GM10847 (cell line): Measurements from ENCODE around the gene LRRC56.

ENCODE experiments used
- POLR2A ChIP-seq: IDR thresholded peaks from 2 replicates; pipeline ENCODE4 v1.6.1; 2011; ENCODE audit not compliant: insufficient read length; ENCODE audit errors: extremely low read depth

Gene LRRC56

DNA sequence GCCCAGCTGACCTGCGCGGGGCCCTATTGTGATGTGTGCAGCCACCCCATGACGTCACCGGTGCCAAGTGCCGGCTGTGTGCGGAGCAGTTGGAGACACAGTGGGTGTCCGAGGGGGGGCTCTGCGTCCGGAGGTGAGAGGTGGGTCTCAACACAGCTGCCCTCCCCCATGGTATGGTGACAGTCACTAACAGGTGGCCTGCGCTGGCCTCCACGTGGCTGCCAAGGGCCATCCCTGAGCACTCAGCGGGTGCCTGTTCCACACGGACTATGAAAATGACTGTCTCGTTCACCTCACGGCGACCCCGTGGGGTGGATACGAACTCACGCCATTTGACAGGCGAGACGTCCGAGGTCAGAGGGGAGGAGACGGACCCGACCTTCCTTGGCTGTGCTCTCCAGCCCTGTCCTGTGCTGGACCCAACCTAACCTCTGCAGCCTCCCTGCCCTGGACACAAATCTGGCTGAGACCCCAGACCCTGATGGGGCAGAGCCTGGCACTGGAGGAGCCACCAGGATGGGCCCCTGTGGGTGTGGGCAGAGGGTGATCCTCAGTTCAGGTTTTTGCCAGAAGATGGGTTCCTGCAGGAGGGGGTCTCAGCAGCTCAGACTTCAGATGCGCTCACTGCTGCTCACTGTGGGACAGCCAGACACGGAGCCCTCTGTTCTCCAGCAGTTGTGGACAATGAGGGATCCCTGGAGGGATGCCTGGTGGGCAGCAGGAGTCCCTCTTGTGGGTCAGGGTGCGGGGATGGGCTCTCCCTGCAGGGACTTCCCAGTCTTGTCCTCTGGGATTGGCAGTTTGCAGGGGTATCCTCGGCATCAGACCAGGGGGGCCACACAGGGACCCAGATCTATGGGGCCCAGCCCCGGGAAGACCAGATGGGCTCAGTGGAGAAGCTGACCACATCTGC, 8.3 kb upstream of the LRRC56 start:
- no peak for TF ChIP-seq POLR2A

DNA sequence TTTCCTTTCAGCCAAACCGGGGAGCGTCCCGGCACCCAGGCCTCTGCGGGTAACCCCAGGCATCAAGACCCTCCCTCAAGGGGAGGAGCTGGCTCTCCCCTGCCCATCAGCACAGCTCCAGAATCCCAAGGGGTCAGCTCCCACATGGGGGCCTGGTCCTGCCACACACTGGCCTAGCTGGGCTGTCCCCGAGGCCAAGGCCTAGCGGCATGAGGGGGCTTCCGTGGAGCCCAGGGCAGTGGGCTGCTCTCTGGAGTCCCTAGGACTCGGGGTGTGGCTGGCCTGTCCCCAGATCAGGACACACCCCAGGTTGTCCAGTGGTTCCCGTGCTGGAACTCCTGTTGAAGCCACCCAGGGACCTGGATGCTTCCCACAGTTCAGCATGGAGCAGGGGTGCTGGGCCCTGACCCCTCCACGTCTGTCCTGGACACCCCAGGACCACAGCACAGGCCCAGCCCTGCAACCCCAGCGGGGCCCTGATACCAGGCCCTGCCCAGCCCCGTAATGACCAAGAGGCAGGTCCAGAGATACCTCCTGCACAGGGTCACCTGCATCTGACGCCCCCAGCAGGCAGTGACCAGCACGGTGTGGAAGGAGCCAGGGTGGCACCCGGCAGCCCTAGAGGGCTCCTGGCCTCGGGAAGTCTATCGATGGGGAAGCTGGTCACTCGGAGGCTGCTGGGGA, 7.5 kb upstream of the LRRC56 start:
- TF ChIP-seq POLR2A, result no peak

- no peak for TF ChIP-seq POLR2A
Measured at GRCh38 chr11:530960-531831, 6.1 kb upstream of the LRRC56 start.

GRCh38 chr11:531919-532526, 5.3 kb upstream of the LRRC56 start:
- TF ChIP-seq POLR2A, result no peak

- TF ChIP-seq POLR2A, result no peak
Measured at GRCh38 chr11:532527-532985, 4.8 kb upstream of the LRRC56 start.

DNA sequence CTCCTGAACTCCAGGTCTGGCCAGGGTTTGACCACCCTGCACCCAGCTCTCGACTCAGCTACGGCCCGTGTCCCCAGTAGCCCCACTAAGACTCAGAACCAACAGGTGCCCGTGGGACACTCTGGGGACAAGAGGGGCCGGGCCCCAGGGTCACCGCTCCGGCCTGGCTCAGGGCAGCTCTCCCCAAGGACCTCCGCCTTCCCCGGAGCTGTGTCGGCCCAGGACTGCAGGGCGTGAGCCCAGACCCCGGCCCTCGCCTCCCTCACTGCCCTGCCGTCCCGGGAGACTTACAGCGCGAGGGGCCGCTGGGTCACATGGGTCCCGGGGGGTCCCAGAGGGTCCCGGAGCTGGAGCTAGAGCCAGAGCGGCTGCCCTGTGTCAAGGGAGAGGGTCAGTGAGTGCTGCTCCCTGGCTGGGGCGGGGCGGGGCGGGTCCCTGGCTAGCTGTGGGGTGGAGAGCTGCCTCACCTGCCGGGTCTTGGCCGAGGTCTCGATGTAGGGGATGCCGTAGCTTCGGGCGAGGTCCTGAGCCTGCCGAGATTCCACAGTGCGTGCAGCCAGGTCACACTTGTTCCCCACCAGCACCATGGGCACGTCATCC, 4.2 kb upstream of the LRRC56 start:
- no peak for TF ChIP-seq POLR2A

DNA sequence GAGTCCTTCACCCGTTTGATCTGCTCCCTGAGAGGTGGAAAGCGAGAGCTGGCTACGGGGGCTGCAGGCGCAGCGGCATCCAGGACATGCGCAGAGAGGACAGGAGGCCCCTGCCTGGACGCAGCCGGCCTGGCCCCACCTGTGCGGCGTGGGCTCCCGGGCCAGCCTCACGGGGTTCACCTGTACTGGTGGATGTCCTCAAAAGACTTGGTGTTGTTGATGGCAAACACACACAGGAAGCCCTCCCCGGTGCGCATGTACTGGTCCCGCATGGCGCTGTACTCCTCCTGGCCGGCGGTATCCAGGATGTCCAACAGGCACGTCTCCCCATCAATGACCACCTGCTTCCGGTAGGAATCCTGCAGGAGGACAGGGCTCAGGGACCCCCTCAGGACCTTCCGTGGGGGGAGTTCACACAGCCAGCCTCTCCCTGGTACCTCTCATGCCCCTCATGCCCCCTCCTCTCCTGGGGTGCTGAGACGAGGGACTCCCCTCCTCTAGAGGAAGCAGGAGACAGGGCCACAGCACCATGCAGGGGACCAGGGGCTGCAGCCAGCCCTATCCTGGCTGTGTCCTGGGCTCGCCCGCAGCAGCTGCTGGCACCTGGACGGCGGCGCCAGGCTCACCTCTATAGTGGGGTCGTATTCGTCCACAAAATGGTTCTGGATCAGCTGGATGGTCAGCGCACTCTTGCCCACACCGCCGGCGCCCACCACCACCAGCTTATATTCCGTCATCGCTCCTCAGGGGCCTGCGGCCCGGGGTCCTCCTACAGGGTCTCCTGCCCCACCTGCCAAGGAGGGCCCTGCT, 3.5 kb upstream of the LRRC56 start:
- TF ChIP-seq POLR2A, result no peak

DNA sequence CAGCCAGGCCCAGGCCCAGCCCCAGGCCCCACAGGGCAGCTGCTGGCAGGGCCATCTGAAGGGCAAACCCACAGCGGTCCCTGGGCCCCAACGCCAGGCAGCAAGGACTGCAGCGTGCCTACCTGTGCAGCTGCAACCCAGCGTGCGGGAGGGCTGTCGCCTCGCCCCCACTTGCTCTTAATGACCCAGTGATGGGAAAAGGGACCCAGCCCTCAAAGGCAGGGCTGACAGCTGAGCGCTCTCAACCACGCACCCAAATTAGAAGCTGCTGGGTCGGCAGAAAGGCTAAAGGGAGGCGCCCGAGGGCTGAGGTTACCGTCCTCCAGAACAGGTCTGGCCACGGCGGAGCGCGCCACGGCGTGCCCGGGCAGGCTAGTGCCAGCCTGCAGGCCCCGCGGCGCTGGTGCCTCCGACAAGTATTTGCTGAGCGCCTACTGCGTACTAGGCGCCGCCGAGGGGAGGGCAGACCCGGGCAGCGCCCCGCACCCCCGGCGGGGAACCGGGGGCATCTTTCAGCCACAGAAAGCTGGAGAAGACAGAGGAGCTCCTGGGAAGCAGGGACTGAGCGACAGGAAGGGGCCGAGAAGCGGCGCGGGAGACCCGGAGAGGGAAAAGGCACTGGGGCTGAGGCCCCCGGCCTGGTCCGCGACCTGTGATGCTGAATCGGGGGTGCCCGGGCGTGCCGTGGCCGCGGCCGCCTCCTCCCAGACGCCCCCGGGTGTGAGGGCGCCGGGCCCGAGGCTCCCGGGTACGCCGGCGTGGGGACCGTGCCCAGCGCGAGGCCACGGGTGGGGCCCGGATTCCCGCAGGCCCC, 2.7 kb upstream of the LRRC56 start:
- TF ChIP-seq POLR2A, result no peak

DNA sequence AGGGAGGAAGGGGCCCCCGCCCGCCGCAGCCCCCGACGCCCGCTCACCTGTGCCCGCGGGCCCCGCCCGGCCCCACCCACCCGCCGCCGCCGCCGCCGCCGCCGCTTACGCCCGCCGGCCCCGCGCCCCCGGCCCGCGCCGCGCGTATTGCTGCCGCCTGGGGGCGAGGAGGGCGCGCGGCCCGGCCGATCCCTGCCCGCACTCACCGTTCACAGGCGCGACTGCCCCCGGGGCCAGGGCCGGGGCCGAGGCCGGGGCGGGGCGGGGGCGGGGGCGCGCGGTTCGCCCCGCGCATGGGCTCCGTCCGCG, 2.2 kb upstream of the LRRC56 start:
- TF ChIP-seq POLR2A, result no peak

DNA sequence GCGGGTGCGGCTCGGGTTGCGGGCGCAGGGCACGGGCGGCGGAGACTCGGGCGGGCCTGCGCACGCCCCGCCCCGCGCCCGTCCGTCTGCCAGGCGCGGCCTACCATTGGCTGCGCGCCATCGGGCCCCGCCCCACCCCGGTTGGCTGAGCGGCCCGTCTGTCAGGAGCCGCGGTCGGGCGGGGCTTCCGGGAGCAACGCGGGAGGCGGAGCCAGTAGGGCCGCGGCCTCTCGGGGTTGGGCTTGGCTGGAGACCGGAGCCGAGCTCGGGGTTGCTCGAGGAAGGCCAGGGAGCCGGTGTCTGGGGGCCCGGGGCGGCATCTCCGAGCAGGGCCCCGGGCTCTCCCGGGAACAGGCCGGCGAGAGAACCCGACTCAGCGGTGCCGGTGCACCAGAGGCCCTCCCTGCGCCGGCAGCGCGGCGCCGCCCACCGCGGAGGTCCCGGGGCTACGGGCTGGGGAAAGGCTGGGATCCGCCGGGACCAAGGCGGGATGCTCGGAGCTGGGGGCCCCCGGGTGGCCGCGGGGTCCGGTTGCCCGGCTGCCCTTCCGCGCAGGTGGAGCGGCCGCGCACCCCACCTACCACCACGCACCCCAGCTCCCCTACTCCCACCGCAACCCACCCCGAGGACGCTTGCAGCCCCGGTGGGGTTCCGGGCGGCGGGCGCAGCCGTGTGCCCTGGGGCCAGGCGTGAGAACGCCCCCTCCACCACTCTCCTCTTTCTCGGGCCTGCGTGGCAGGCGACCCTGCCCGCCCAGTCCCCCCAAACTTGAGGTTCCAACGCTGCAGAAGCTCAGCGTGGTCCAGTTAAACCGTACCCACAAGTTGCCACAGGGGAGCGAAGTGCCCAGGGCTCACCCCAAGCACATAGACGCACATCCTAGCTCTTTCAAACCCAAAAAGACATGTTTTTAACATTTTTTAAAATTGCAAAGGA, 1.5 kb upstream of the LRRC56 start, which contains the start of gene HRAS:
HRAS (minus strand) TSS at position 58 of the 936 bp plus-strand sequence.
- peak; percentile 70 for TF ChIP-seq POLR2A

DNA sequence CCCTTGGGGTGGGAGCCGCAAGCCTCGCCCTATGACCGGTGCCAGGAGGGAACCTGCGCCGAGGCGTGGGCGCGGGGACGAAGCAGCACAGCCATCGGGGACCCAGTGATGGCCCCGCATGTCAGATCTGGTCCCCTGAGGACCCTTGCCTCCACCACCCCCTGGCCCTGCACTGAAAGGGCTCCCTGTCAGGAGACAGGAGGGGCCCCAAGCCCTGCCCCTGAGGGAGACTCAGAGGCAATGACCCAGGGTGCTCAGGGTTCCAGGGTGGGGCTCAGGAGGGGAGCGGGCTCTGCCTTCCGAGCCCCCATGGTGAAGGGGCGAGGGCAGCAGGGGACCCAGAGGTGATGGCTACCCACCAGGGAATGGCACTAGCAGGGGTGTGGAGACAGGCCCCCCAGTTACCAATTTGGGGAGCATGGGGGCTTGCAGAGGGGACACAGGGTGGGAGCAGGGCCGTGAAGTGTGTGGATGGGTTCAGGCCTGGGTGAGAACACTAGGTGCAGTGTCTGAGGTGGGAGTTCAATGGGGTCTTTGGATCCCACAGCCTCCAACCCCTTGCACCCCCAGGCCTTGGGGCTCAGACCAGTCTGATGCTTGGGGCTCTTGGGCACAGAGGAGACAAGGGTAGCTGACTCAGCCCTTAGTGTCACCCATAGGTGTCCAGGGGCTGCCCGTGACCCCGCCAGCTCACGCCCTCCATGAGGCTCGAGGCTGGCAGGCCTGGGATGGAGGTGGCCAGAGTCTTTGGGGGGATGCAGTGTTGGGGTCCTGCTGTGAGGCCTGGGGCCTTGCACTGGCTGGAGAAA, 499 bp downstream of the LRRC56 start:
- TF ChIP-seq POLR2A, result no peak
